Body of pancreas (tissue), 4 donors: ENCODE results near the gene C20orf96. TPM values are rescaled to one million over a fixed set of nuclear protein-coding genes. Genes with fewer than 3 reads are reported as not detected.
"Not testable (repeated sequence)": the region's sequence is repeated elsewhere in the genome, so short reads cannot be mapped to it uniquely, and the experiment has no call there.

Experiments used
- ATAC-seq: fragments of 150-250 bp; one replicate; pipeline ENCODE4 v1.9.1; 2016
- DNase-seq, 4 donors: peaks; one replicate each; pipeline ENCODE4 v3.0.0-alpha.2; 2019
- H3K27ac ChIP-seq, 4 donors: fragments of 200-600 bp; sonication (generic); 1 replicate in 3 of 4; 2 replicates in 1 of 4; pipeline versions ENCODE4 v1.5.1 to v1.6.1; 2016 to 2019; ENCODE audit warnings: mild to moderate bottlenecking in 1 of 4, mixed read lengths in 1 of 4, moderate library complexity in 1 of 4
- H3K27me3 ChIP-seq, 2 donors: fragments of 200-600 bp; sonication (generic); one replicate each; pipeline ENCODE4 v1.6.0; 2016; ENCODE audit warnings: mild to moderate bottlenecking in 1 of 2
- H3K36me3 ChIP-seq, 2 donors: fragments of 200-600 bp; sonication (generic); replicated peaks in 1 of 2; 2 replicates each; pipeline ENCODE4 v1.5.1; 2016; ENCODE audit warnings: low read depth in 2 of 2; ENCODE audit not compliant: insufficient read depth in 1 of 2
- H3K4me1 ChIP-seq: fragments of 200-600 bp; sonication (generic); one replicate; pipeline ENCODE4 v1.6.0; 2016
- H3K4me3 ChIP-seq, 2 donors: fragments of 200-600 bp; sonication (generic); 1 replicate in 1 of 2; 2 replicates in 1 of 2; pipeline ENCODE4 v1.5.1; 2016 to 2019
- H3K9me3 ChIP-seq, 3 donors: fragments of 200-600 bp; sonication (generic); 1 replicate in 2 of 3; 2 replicates in 1 of 3; pipeline ENCODE4 v1.5.1; 2016
- POLR2A ChIP-seq, 3 donors: fragments of 450-650 bp; IDR thresholded peaks; one replicate each; pipeline ENCODE4 v1.6.1; 2016; ENCODE audit warnings: antibody characterized with exemption in 3 of 3, mild to moderate bottlenecking in 2 of 3
- WGBS, 2 donors: methylation state at CpG; one replicate each; pipeline ENCODE4 v1.1.5; 2017; 5-methylcytosine and 5-hydroxymethylcytosine counted together
- intact Hi-C: fragments of 100-400 bp; cut with DNase I; formaldehyde crosslinking; loops from one replicate; pipeline ENCODE4 v1.15.1; 2023
- total RNA-seq, 2 donors: library from RNA; depleted of rRNA; stranded (reverse); fragments of >200 nt; gene quantifications; one replicate each; pipeline ENCODE4 v1.1.0, GENCODE V29; 2016
- TF ChIP-seq, protein P1 (sequence below), 7 experiments: fragments of 450-650 bp in 4 of 7; fragments of 200-600 bp in 3 of 7; sonication (generic) in 3 of 7; IDR thresholded peaks; one replicate each; pipeline ENCODE4 v1.5.1; 2016 to 2019; ENCODE audit warnings: antibody characterized with exemption in 7 of 7

Gene C20orf96
- total RNA-seq, 2 donors from 2014 or later, result 0.33 to 1.8 TPM

DNA sequence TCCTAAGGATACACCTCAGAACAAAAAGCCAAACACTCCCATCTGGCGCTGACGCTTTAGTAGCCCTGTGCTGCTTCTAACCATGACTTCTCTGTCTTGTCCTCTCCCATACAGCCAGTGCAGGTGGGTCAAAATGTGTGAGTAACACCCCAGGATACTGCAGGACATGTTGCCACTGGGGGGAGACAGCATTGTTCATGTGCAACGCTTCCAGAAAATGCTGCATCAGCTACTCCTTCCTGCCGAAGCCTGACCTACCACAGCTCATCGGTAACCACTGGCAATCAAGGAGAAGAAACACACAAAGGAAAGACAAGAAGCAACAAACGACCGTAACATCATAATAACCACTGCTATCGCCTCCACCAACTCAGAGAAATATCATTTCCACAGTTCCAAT, 31.6 kb downstream of the C20orf96 start:
- intact Hi-C loops, result no loop called here
- H3K27ac ChIP-seq, result no peak overlapping the region
- H3K4me3 ChIP-seq, result no peak overlapping the region
- H3K9me3 ChIP-seq, result no peaks in the 10 kb centered on the region
- no peak for ATAC-seq
- peaks cover 13% of the 10 kb centered on the region for H3K4me1 ChIP-seq
- WGBS, 2 donors, result 47 to 63% methylated on average over 8 of the region's 8 CpGs
- H3K27me3 ChIP-seq, result no peaks in the 10 kb centered on the region
- TF ChIP-seq, protein P1, sequence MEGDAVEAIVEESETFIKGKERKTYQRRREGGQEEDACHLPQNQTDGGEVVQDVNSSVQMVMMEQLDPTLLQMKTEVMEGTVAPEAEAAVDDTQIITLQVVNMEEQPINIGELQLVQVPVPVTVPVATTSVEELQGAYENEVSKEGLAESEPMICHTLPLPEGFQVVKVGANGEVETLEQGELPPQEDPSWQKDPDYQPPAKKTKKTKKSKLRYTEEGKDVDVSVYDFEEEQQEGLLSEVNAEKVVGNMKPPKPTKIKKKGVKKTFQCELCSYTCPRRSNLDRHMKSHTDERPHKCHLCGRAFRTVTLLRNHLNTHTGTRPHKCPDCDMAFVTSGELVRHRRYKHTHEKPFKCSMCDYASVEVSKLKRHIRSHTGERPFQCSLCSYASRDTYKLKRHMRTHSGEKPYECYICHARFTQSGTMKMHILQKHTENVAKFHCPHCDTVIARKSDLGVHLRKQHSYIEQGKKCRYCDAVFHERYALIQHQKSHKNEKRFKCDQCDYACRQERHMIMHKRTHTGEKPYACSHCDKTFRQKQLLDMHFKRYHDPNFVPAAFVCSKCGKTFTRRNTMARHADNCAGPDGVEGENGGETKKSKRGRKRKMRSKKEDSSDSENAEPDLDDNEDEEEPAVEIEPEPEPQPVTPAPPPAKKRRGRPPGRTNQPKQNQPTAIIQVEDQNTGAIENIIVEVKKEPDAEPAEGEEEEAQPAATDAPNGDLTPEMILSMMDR (IDR thresholded peaks at IDR 0.05), result peak in 1 of 7 experiments; percentile 15
- TF ChIP-seq POLR2A (IDR thresholded peaks at IDR 0.05), result no peak
- peak in 1 of 4 donors; percentile 13 for DNase-seq
- H3K36me3 ChIP-seq, result no peaks in the 10 kb centered on the region

DNA sequence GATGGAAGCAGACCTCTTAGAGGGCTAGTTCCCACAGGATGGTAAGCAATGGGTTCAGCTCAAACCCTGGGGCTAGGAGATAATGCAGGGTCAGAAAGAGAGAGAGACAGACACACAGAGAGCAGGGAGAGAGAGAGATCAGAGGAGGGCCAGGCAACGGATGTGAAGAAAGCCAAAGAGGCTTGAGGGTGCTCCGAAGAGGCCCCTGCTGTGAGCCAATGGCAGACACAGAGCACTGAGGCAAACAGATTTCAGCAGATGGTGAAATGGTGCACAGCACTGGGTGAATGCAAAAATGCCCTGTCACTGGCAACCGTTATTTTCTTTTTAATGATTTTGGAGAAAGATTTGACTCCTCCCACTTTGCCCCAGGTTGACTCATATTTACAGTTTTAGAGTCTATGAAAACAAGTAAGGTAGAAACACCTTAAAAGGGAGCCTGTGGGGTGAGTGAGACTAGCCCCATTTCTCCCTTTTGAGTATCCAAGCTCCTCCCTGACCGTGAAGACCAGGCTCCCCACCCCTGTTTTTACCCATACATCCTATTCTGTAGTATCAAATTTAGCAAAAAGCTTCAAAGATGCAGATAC, 32.2 kb downstream of the C20orf96 start:
- Histone ChIP-seq H3K4me1 (peaks cover 13% of the 10 kb centered on the region), H3K27me3 (no peaks in the 10 kb centered on the region), H3K36me3 (no peaks in the 10 kb centered on the region), H3K4me3 (no peak overlapping the region), H3K9me3 (no peaks in the 10 kb centered on the region), H3K27ac (no peak overlapping the region)
- intact Hi-C loops, result no loop called here
- WGBS, 2 donors, result 45 to 69% methylated on average over 4 of the region's 4 CpGs
- TF ChIP-seq, protein P1 (IDR thresholded peaks at IDR 0.05), result no peak
- no peak for TF ChIP-seq POLR2A (IDR thresholded peaks at IDR 0.05)
- ATAC-seq (no peak), DNase-seq (no peak)

DNA sequence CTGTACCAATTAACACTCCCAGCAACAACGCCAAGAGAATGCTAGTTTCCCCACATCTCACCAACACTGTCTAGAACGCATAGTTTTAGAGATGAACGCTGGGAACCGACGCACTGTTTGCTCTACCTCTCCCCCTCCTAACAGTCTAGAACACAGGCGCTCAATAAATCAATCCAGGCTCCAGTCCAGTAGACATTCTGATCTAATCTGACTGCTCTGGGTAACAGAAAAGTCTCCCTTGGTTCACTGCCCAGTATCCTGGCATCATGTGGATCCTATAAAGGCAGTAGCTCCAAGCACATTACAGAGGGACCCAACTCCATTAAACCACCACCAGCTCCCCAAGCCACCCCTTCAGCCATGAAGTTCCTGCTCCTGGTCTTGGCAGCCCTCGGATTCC, 33.1 kb downstream of the C20orf96 start, which contains the start of gene DEFB132:
Gene DEFB132, plus strand, starts transcription at position 306 of the 400 bp plus-strand sequence. Its CDS starts 55 bp downstream, at position 361.
- intact Hi-C loops, result no loop called here
- Histone ChIP-seq H3K36me3 (no peaks in the 10 kb centered on the region), H3K27ac (no peak within 1 kb of the TSS), H3K4me3 (no peak within 1 kb of the TSS), H3K4me1 (peaks cover 13% of the 10 kb centered on the region), H3K9me3 (no peaks in the 10 kb centered on the region), H3K27me3 (no peaks in the 10 kb centered on the region)
- ATAC-seq, result peak; percentile 66
- 21 to 28% methylated on average over 7 of the region's 7 CpGs for WGBS, 2 donors
- TF ChIP-seq POLR2A (IDR thresholded peaks at IDR 0.05), result no peak
- TF ChIP-seq, protein P1 (IDR thresholded peaks at IDR 0.05), result no peak
- DNase-seq, result peak in 1 of 4 donors; percentile 5

DNA sequence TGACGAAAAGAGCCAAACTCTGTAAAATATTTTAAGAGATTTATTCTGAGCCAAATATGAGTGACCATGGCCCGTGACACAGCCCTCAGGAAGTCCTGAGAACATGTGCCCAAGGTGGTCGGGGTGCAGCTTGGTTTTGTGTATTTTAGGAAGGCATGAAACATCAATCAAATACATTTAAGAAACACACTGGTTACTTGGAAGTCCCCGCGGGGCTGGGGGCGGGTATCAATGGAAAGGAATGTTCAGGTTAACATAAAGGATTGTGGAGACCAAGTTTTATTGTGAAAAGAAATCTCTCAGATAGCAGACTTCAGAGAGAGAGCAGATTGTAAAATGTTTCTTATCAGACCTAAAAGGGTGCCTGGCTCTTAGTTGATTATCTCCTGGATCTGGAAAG, 37.1 kb downstream of the C20orf96 start:
- H3K27me3 ChIP-seq, H3K27ac ChIP-seq, H3K36me3 ChIP-seq, DNase-seq, ATAC-seq, intact Hi-C loops, H3K4me3 ChIP-seq, H3K9me3 ChIP-seq: not testable (repeated sequence)
- H3K4me1 ChIP-seq, result peaks cover 13% of the 10 kb centered on the region
- 43 to 50% methylated on average over 6 of the region's 6 CpGs for WGBS, 2 donors

DNA sequence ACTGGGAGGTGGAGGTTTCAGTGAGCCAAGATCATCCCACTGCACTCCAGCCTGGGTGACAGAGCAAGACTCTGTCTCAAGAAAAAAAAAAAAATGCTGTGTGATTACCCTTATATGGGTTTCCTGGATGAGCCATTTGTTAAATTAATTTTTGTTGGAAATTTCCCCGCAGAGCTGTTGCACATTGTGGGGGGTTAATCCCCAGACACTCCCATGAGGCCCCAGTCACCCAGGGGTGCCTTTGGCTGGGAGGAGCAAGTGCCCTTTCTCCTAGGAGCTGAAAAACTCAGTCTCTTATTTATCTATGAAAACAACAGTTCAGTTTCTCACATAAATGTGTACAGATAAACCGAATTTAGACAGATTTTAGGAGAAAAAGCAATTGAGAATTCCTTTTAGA, 37.7 kb downstream of the C20orf96 start:
- ATAC-seq, result no peak
- WGBS, 2 donors, result 82 to 88% methylated on average over 2 of the region's 2 CpGs
- no peak overlapping the region for H3K27ac ChIP-seq
- no peaks in the 10 kb centered on the region for H3K36me3 ChIP-seq
- H3K4me3 ChIP-seq, result no peak overlapping the region
- no peaks in the 10 kb centered on the region for H3K9me3 ChIP-seq
- intact Hi-C loops, result no loop called here
- peaks cover 8% of the 10 kb centered on the region for H3K4me1 ChIP-seq
- H3K27me3 ChIP-seq, result no peaks in the 10 kb centered on the region
- DNase-seq, result no peak
- TF ChIP-seq POLR2A (IDR thresholded peaks at IDR 0.05), result no peak
- TF ChIP-seq, protein P1 (IDR thresholded peaks at IDR 0.05), result no peak
